ENCODE data around the gene TF. TPM values are rescaled to one million over a fixed set of nuclear protein-coding genes. Genes with fewer than 3 reads are reported as not detected.

TF gene
- total and polyA plus RNA-seq, 8 donors, result 1.1 to 30.7 (median 5.6) TPM

GRCh38 chr3:133799794-133800585, 53.8 kb downstream of the TF start:
- ATAC-seq, result peak in 2 of 4 donors; percentile 26 to 60
- WGBS, 2 donors, result 62 to 75% methylated on average over 7 of the region's 7 CpGs

GRCh38 chr3:133803469-133803868, 57.3 kb downstream of the TF start:
- H3K9me3 ChIP-seq, result no peaks in the 10 kb centered on the region
- FAIRE-seq (no peak), DNase-seq (no peak), ATAC-seq (no peak)
- intact Hi-C loops (cut with DNase I), result no loop called here
- TF ChIP-seq CTCF (IDR thresholded peaks at IDR 0.05), result no peak
- 88 to 96% methylated on average over 5 of the region's 5 CpGs for WGBS, 2 donors
- peaks cover 0 to 14% (median 0%) of the 10 kb centered on the region in 3 donors for H3K4me1 ChIP-seq
- no peaks in the 10 kb centered on the region for H3K27me3 ChIP-seq
- H3K36me3 ChIP-seq, result peaks cover 0 to 5% (median 0%) of the 10 kb centered on the region in 3 donors
- no peak overlapping the region for H3K4me3 ChIP-seq
- no peak overlapping the region for H3K27ac ChIP-seq

More at GRCh38 chr3:133799794-133800585, 53.8 kb downstream of the TF start:
- H3K4me3 ChIP-seq, result no peak overlapping the region
- no peaks in the 10 kb centered on the region for H3K4me1 ChIP-seq
- FAIRE-seq (no peak), DNase-seq (no peak)
- intact Hi-C loops (cut with DNase I), result no loop called here
- H3K27ac ChIP-seq, result no peak overlapping the region
- no peak for TF ChIP-seq CTCF (IDR thresholded peaks at IDR 0.05)
- no peaks in the 10 kb centered on the region for H3K27me3 ChIP-seq
- no peaks in the 10 kb centered on the region for H3K36me3 ChIP-seq
- no peaks in the 10 kb centered on the region for H3K9me3 ChIP-seq

GRCh38 chr3:133804896-133805295, 58.7 kb downstream of the TF start:
- ATAC-seq (no peak), DNase-seq (no peak), FAIRE-seq (no peak)
- Histone ChIP-seq H3K27me3 (no peaks in the 10 kb centered on the region), H3K9me3 (no peaks in the 10 kb centered on the region), H3K4me1 (peaks cover 0 to 23% (median 3%) of the 10 kb centered on the region in 3 donors), H3K36me3 (peaks cover 0 to 5% (median 0%) of the 10 kb centered on the region in 3 donors), H3K27ac (no peak overlapping the region), H3K4me3 (peak overlapping the region in 1 of 4 donors; percentile 93)
- intact Hi-C loops (cut with DNase I), result no loop called here
- TF ChIP-seq CTCF (IDR thresholded peaks at IDR 0.05), result no peak
- WGBS, 2 donors, result 41 to 42% methylated on average over 4 of the region's 4 CpGs

- FAIRE-seq (peak; percentile 63), ATAC-seq (no peak), DNase-seq (no peak)
- no peaks in the 10 kb centered on the region for H3K27me3 ChIP-seq
- TF ChIP-seq CTCF (IDR thresholded peaks at IDR 0.05), result no peak
- no peak overlapping the region for H3K27ac ChIP-seq
- H3K4me1 ChIP-seq, result peaks cover 0 to 23% (median 8%) of the 10 kb centered on the region in 3 donors
- intact Hi-C loops (cut with DNase I), result no loop called here
- peaks cover 0 to 5% (median 0%) of the 10 kb centered on the region in 3 donors for H3K36me3 ChIP-seq
- 9 to 11% methylated on average over 15 of the region's 15 CpGs for WGBS, 2 donors
- no peaks in the 10 kb centered on the region for H3K9me3 ChIP-seq
- peak overlapping the region; percentile 65 to 93 (median 80) for H3K4me3 ChIP-seq
Observed at GRCh38 chr3:133805384-133805701, 59.1 kb downstream of the TF start.

All from pancreas (tissue), 10 donors.